H1 (cell line): ENCODE measurements around the gene TDP1. TPM values are rescaled to one million over a fixed set of nuclear protein-coding genes. Genes with fewer than 3 reads are reported as not detected.

ENCODE experiments used
- EZH2 ChIP-seq: fragments of 200-600 bp; sonication (generic); IDR thresholded peaks from 2 replicates; pipeline ENCODE4 v1.7.1; 2012; ENCODE audit warnings: low read depth, mild to moderate bottlenecking, moderate library complexity, low read length, inconsistent platforms; ENCODE audit not compliant: severe bottlenecking
- RXRA ChIP-seq: IDR thresholded peaks from 2 replicates; pipeline ENCODE4 v1.6.1; 2011; ENCODE audit warnings: low read depth, mild to moderate bottlenecking, low read length, moderate library complexity; ENCODE audit not compliant: insufficient read depth
- polyA plus RNA-seq, 7 experiments: library from polyadenylated mRNA; depleted of rRNA in 3 of 7; stranded (reverse) in 5 of 7; unstranded in 2 of 7; fragments of >200 nt in 5 of 7; fragments of 200-250 nt in 2 of 7; gene quantifications; 1 replicate in 5 of 7; 2 replicates in 1 of 7; 4 replicates in 1 of 7; pipeline versions ENCODE4 v1.2.1 to v1.2.3, GENCODE V29; 2011 to 2013; ENCODE audit warnings: missing spikeins in 2 of 7, mixed read lengths in 2 of 7
- total RNA-seq: library from RNA; stranded (reverse); fragmentation: NEBNext Ultra II Directional; extraction: Animal tissue kit (Norgen Biotek cat#: 25700); gene quantifications from 2 replicates; pipeline ENCODE4 v1.2.1, GENCODE V29; 2021
- TF ChIP-seq, protein P1 (sequence below): IDR thresholded peaks from 2 replicates; pipeline ENCODE4 v1.6.1; 2011; ENCODE audit warnings: low read length, improper control_type of control experiment
- TF ChIP-seq, protein P2 (sequence below): fragments of 300-600 bp; sonication (generic); IDR thresholded peaks from 2 replicates; pipeline ENCODE4 v1.7.1; 2012; ENCODE audit warnings: low read length, moderate library complexity, mild to moderate bottlenecking, inconsistent platforms; ENCODE audit not compliant: insufficient replicate concordance
- TF ChIP-seq, protein P3 (sequence below), 3 experiments: IDR thresholded peaks; 1 replicate in 2 of 3; 2 replicates in 1 of 3; pipeline versions ENCODE4 v1.5.1 to v1.6.1; 2011; ENCODE audit warnings: low read length in 3 of 3, mild to moderate bottlenecking in 3 of 3, inconsistent platforms in 2 of 3, low read depth in 1 of 3, moderate library complexity in 1 of 3; ENCODE audit not compliant: insufficient read depth in 1 of 3; ENCODE audit errors: control extremely low read depth in 1 of 3

Gene TDP1
- total and polyA plus RNA-seq, 2 of the 8 experiments (the other 6 are each of a cell fraction or from before 2014, with no cell fraction given), result 32.2 to 69.9 TPM

DNA sequence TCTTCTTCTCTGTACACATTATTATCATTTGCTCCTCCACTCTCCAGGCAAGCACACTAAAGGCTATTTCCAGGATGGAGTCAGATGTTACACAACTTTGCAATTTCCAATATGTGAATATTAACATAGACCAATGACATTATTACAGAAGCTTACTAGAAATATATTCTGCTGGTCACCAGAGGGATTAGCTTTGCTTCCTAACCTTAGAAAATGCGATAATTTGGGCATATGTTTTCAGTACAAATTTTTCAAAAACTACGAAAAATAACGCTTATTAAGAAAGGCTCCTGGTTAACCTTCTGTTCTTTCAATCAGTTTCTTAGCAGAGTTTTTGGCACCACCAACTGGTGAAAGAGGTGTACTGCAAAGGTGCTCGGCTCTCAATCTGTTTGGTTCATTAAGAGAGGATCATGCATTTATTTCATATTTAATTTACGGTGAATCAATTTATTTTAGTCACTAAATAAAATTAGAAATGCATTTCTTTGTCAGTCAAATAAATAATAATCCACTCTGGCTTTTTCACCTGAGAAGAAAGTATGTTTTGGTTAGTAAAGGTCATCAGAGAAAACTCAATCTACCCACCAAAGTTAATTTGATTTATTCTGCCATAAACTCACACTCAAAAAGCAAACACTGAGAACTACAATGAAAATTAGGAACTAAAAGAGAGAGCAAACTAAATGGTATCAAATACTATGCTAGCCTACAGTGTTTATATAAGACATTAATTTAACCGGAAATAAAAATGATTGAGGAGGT, 40.4 kb upstream of the TDP1 start (continued):
- TF ChIP-seq RXRA, result no peak
- TF ChIP-seq, protein P1, sequence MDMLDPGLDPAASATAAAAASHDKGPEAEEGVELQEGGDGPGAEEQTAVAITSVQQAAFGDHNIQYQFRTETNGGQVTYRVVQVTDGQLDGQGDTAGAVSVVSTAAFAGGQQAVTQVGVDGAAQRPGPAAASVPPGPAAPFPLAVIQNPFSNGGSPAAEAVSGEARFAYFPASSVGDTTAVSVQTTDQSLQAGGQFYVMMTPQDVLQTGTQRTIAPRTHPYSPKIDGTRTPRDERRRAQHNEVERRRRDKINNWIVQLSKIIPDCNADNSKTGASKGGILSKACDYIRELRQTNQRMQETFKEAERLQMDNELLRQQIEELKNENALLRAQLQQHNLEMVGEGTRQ, result no peak
- TF ChIP-seq, protein P2, sequence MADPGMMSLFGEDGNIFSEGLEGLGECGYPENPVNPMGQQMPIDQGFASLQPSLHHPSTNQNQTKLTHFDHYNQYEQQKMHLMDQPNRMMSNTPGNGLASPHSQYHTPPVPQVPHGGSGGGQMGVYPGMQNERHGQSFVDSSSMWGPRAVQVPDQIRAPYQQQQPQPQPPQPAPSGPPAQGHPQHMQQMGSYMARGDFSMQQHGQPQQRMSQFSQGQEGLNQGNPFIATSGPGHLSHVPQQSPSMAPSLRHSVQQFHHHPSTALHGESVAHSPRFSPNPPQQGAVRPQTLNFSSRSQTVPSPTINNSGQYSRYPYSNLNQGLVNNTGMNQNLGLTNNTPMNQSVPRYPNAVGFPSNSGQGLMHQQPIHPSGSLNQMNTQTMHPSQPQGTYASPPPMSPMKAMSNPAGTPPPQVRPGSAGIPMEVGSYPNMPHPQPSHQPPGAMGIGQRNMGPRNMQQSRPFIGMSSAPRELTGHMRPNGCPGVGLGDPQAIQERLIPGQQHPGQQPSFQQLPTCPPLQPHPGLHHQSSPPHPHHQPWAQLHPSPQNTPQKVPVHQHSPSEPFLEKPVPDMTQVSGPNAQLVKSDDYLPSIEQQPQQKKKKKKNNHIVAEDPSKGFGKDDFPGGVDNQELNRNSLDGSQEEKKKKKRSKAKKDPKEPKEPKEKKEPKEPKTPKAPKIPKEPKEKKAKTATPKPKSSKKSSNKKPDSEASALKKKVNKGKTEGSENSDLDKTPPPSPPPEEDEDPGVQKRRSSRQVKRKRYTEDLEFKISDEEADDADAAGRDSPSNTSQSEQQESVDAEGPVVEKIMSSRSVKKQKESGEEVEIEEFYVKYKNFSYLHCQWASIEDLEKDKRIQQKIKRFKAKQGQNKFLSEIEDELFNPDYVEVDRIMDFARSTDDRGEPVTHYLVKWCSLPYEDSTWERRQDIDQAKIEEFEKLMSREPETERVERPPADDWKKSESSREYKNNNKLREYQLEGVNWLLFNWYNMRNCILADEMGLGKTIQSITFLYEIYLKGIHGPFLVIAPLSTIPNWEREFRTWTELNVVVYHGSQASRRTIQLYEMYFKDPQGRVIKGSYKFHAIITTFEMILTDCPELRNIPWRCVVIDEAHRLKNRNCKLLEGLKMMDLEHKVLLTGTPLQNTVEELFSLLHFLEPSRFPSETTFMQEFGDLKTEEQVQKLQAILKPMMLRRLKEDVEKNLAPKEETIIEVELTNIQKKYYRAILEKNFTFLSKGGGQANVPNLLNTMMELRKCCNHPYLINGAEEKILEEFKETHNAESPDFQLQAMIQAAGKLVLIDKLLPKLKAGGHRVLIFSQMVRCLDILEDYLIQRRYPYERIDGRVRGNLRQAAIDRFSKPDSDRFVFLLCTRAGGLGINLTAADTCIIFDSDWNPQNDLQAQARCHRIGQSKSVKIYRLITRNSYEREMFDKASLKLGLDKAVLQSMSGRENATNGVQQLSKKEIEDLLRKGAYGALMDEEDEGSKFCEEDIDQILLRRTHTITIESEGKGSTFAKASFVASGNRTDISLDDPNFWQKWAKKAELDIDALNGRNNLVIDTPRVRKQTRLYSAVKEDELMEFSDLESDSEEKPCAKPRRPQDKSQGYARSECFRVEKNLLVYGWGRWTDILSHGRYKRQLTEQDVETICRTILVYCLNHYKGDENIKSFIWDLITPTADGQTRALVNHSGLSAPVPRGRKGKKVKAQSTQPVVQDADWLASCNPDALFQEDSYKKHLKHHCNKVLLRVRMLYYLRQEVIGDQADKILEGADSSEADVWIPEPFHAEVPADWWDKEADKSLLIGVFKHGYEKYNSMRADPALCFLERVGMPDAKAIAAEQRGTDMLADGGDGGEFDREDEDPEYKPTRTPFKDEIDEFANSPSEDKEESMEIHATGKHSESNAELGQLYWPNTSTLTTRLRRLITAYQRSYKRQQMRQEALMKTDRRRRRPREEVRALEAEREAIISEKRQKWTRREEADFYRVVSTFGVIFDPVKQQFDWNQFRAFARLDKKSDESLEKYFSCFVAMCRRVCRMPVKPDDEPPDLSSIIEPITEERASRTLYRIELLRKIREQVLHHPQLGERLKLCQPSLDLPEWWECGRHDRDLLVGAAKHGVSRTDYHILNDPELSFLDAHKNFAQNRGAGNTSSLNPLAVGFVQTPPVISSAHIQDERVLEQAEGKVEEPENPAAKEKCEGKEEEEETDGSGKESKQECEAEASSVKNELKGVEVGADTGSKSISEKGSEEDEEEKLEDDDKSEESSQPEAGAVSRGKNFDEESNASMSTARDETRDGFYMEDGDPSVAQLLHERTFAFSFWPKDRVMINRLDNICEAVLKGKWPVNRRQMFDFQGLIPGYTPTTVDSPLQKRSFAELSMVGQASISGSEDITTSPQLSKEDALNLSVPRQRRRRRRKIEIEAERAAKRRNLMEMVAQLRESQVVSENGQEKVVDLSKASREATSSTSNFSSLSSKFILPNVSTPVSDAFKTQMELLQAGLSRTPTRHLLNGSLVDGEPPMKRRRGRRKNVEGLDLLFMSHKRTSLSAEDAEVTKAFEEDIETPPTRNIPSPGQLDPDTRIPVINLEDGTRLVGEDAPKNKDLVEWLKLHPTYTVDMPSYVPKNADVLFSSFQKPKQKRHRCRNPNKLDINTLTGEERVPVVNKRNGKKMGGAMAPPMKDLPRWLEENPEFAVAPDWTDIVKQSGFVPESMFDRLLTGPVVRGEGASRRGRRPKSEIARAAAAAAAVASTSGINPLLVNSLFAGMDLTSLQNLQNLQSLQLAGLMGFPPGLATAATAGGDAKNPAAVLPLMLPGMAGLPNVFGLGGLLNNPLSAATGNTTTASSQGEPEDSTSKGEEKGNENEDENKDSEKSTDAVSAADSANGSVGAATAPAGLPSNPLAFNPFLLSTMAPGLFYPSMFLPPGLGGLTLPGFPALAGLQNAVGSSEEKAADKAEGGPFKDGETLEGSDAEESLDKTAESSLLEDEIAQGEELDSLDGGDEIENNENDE, result no peak
- TF ChIP-seq, protein P3, sequence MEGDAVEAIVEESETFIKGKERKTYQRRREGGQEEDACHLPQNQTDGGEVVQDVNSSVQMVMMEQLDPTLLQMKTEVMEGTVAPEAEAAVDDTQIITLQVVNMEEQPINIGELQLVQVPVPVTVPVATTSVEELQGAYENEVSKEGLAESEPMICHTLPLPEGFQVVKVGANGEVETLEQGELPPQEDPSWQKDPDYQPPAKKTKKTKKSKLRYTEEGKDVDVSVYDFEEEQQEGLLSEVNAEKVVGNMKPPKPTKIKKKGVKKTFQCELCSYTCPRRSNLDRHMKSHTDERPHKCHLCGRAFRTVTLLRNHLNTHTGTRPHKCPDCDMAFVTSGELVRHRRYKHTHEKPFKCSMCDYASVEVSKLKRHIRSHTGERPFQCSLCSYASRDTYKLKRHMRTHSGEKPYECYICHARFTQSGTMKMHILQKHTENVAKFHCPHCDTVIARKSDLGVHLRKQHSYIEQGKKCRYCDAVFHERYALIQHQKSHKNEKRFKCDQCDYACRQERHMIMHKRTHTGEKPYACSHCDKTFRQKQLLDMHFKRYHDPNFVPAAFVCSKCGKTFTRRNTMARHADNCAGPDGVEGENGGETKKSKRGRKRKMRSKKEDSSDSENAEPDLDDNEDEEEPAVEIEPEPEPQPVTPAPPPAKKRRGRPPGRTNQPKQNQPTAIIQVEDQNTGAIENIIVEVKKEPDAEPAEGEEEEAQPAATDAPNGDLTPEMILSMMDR (IDR thresholded peaks at IDR 0.05; ENCODE audit: control extremely low read depth in 1 of 3, insufficient read depth in 1 of 3, low read depth in 1 of 3, low read length in 3 of 3), result peak in 2 of 3 experiments; percentile 62 to 70; a peak in 3 of 4 replicates
- TF ChIP-seq EZH2, result no peak
